MM.1S (cell line): ENCODE data around the gene KCND2.

Source experiments
- EZH2 ChIP-seq: fragments of 300-600 bp; sonication (generic); optimal IDR thresholded peaks from 2 replicates; pipeline ENCODE3; 2017; ENCODE audit warnings: low read depth, mild to moderate bottlenecking, antibody characterized with exemption, low read length, mixed read lengths
- EZH2phosphoT487 ChIP-seq: fragments of 300-600 bp; sonication (generic); IDR thresholded peaks from 2 replicates; pipeline ENCODE4 v1.6.1; 2018; ENCODE audit warnings: antibody characterized with exemption, low read length
- TF ChIP-seq, protein P1 (sequence below): fragments of 300-600 bp; sonication (generic); IDR thresholded peaks from 2 replicates; pipeline ENCODE4 v1.5.1; 2016; ENCODE audit warnings: antibody characterized with exemption, low read length, mixed read lengths

GRCh38 chr7:120714945-120715344 is 442.0 kb downstream of the KCND2 start:
- no peak for TF ChIP-seq EZH2phosphoT487
- TF ChIP-seq, protein P1, sequence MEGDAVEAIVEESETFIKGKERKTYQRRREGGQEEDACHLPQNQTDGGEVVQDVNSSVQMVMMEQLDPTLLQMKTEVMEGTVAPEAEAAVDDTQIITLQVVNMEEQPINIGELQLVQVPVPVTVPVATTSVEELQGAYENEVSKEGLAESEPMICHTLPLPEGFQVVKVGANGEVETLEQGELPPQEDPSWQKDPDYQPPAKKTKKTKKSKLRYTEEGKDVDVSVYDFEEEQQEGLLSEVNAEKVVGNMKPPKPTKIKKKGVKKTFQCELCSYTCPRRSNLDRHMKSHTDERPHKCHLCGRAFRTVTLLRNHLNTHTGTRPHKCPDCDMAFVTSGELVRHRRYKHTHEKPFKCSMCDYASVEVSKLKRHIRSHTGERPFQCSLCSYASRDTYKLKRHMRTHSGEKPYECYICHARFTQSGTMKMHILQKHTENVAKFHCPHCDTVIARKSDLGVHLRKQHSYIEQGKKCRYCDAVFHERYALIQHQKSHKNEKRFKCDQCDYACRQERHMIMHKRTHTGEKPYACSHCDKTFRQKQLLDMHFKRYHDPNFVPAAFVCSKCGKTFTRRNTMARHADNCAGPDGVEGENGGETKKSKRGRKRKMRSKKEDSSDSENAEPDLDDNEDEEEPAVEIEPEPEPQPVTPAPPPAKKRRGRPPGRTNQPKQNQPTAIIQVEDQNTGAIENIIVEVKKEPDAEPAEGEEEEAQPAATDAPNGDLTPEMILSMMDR: no peak
- TF ChIP-seq EZH2: no peak
